Gastroesophageal sphincter (tissue), 4 donors: ENCODE measurements around the gene TAGLN2. TPM values are rescaled to one million over a fixed set of nuclear protein-coding genes. Genes with fewer than 3 reads are reported as not detected.

Experiments used
- ATAC-seq: fragments of 150-250 bp; one replicate; pipeline ENCODE4 v1.9.1; 2016; ENCODE audit warnings: mild to moderate bottlenecking, moderate library complexity
- H3K27ac ChIP-seq, 4 donors: fragments of 200-600 bp; sonication (generic) in 3 of 4; 1 replicate in 3 of 4; 2 replicates in 1 of 4; pipeline ENCODE4 v1.5.1; 2016 to 2019
- H3K27me3 ChIP-seq: fragments of 200-600 bp; sonication (generic); one replicate; pipeline ENCODE4 v1.5.1; 2019
- H3K36me3 ChIP-seq, 2 donors: fragments of 200-600 bp; sonication (generic); one replicate each; pipeline ENCODE4 v1.5.1; 2019; ENCODE audit warnings: control low read depth in 1 of 2
- H3K4me1 ChIP-seq, 3 donors: fragments of 200-600 bp; sonication (generic); 1 replicate in 2 of 3; 2 replicates in 1 of 3; pipeline ENCODE4 v1.5.1; 2016 to 2019; ENCODE audit warnings: control low read depth in 2 of 3
- H3K4me3 ChIP-seq, 2 donors: fragments of 200-600 bp; sonication (generic); one replicate each; pipeline ENCODE4 v1.5.1; 2019; ENCODE audit warnings: mild to moderate bottlenecking in 1 of 2, moderate library complexity in 1 of 2
- H3K9me3 ChIP-seq, 3 donors: fragments of 200-600 bp; sonication (generic); one replicate each; pipeline ENCODE4 v1.5.1; 2017 to 2019; ENCODE audit warnings: control low read depth in 2 of 3
- CTCF ChIP-seq, 4 experiments: fragments of 200-600 bp in 2 of 4; fragments of 450-650 bp in 2 of 4; sonication (generic) in 1 of 4; IDR thresholded peaks; one replicate each; pipeline ENCODE4 v1.5.1; 2017 to 2019; ENCODE audit warnings: antibody characterized with exemption in 4 of 4, mild to moderate bottlenecking in 2 of 4, moderate library complexity in 2 of 4
- EP300 ChIP-seq: sonication (generic); formaldehyde crosslinking; IDR thresholded peaks from one replicate; pipeline ENCODE4 v1.6.1; 2017; ENCODE audit warnings: antibody characterized with exemption, mild to moderate bottlenecking
- POLR2A ChIP-seq, 2 donors: fragments of 450-650 bp; IDR thresholded peaks; one replicate each; pipeline ENCODE4 v1.6.1; 2017; ENCODE audit warnings: antibody characterized with exemption in 2 of 2, mild to moderate bottlenecking in 2 of 2, moderate library complexity in 1 of 2
- POLR2AphosphoS5 ChIP-seq: sonication (generic); formaldehyde crosslinking; IDR thresholded peaks from one replicate; pipeline ENCODE4 v1.6.1; 2017; ENCODE audit warnings: antibody characterized with exemption
- WGBS, 2 donors: methylation state at CpG; one replicate each; pipeline ENCODE4 v1.1.5; 2018; ENCODE audit warnings: low coverage in 1 of 2; 5-methylcytosine and 5-hydroxymethylcytosine counted together
- total RNA-seq, 4 donors: library from RNA; depleted of rRNA; stranded (reverse); fragments of >200 nt; gene quantifications; one replicate each; pipeline ENCODE4 v1.1.0, GENCODE V29; 2016

Gene TAGLN2
- total RNA-seq, 4 donors from 2014 or later = 75.3 to 239 (median 217) TPM

- ATAC-seq = no peak
- Histone ChIP-seq H3K36me3 (no peaks in the 10 kb centered on the region), H3K9me3 (peaks cover 0 to 6% (median 0%) of the 10 kb centered on the region in 3 donors), H3K4me1 (no peaks in the 10 kb centered on the region), H3K27ac (no peak overlapping the region), H3K4me3 (no peak overlapping the region), H3K27me3 (peaks cover 23% of the 10 kb centered on the region)
- 44 to 51% methylated on average over 5 to 8 of the region's 9 CpGs for whole genome bisulfite sequencing, 2 donors
- TF ChIP-seq POLR2A (IDR thresholded peaks at IDR 0.05) (no peak), CTCF (IDR thresholded peaks at IDR 0.05) (no peak), EP300 (no peak), POLR2AphosphoS5 (no peak)
These were observed 45.6 kb upstream of the TAGLN2 start for GRCh38 chr1:159970932-159971342.

DNA sequence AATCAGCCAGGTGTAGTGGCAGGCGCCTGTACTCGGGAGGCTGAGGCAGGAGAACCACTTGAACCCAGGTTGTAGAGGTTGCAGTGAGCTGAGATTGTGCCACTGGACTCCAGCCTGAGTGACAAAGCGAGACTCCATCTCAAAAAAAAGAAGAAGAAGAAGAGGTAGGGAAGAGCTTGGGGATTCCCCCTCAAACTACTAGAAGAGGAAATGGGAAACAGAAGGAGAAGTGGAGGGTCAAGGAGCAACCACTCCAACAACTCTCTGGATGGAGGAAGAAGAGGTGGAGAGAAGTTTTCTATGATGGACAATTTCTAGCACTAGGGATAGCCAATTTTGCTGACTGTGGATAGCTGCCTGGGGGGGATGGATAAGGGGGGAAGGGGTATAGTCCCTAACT lies 43.6 kb upstream of the TAGLN2 start:
- TF ChIP-seq CTCF (IDR thresholded peaks at IDR 0.05) = no peak
- no peak for TF ChIP-seq EP300
- no peak for ATAC-seq
- Histone ChIP-seq H3K9me3 (peaks cover 0 to 6% (median 0%) of the 10 kb centered on the region in 3 donors), H3K27ac (no peak overlapping the region), H3K27me3 (peaks cover 26% of the 10 kb centered on the region), H3K36me3 (no peaks in the 10 kb centered on the region), H3K4me1 (no peaks in the 10 kb centered on the region), H3K4me3 (no peak overlapping the region)
- WGBS, 2 donors = 88% methylated on average over 2 of the region's 3 CpGs; no CpG with 5 or more reads in 1 of the 2 donors

- H3K9me3 ChIP-seq = peaks cover 0 to 6% (median 0%) of the 10 kb centered on the region in 3 donors
- no peaks in the 10 kb centered on the region for H3K36me3 ChIP-seq
- ATAC-seq = no peak
- H3K27ac ChIP-seq = no peak overlapping the region
- no peak overlapping the region for H3K4me3 ChIP-seq
- peaks cover 12% of the 10 kb centered on the region for H3K27me3 ChIP-seq
- H3K4me1 ChIP-seq = no peaks in the 10 kb centered on the region
- TF ChIP-seq POLR2A (IDR thresholded peaks at IDR 0.05) (no peak), CTCF (IDR thresholded peaks at IDR 0.05) (no peak), EP300 (no peak), POLR2AphosphoS5 (no peak)
- WGBS, 2 donors = 78 to 80% methylated on average over 1 to 2 of the region's 2 CpGs
These were observed 40.0 kb upstream of the TAGLN2 start for GRCh38 chr1:159965263-159965662.

DNA sequence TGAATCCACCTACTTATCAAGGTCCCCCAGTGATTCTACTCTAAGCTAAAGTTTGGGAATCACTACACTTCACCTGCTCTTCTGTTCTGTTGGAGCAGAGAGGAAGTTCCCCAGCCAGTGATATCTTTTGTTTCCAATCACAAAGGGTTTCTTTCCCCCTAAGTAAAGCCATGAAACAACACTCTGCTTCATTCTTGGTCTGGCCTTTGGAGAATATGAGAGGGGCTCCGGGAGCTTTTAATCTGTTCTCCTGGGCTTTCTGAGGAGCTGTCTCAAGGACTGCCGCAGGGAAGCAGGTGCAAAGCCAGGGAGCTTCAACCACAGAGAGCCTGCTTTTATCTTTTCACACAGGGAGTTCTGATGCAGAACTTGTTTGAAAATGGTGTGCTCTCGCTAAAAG lies 38.8 kb upstream of the TAGLN2 start:
- no peak for ATAC-seq
- no peak overlapping the region for H3K27ac ChIP-seq
- H3K4me3 ChIP-seq = no peak overlapping the region
- 54 to 100% methylated on average over 1 to 3 of the region's 3 CpGs for WGBS, 2 donors
- H3K27me3 ChIP-seq = peaks cover 12% of the 10 kb centered on the region
- TF ChIP-seq EP300 = no peak
- TF ChIP-seq POLR2A (IDR thresholded peaks at IDR 0.05) = no peak
- no peak for TF ChIP-seq CTCF (IDR thresholded peaks at IDR 0.05)
- TF ChIP-seq POLR2AphosphoS5 = no peak
- H3K9me3 ChIP-seq = peaks cover 0 to 6% (median 0%) of the 10 kb centered on the region in 3 donors
- H3K4me1 ChIP-seq = no peaks in the 10 kb centered on the region
- no peaks in the 10 kb centered on the region for H3K36me3 ChIP-seq

DNA sequence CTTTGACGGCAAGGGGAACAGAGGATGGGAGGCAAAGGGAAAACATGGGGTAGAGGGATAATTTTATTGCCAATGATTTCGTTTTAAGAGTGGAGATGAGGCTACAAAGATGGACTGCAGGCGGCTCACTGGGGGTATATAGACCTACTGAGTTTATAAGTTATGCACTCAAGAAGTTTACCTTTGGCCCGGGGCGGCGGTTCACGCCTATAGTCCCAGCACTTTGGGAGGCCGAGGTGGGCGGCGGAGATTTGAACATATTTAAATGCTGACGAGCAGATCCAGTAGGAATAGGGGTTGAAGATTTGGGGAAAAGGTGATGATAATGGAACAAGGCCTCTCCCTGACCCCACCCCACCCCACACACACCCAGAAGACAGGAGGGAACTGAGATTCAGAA lies 36.9 kb upstream of the TAGLN2 start:
- no peak for ATAC-seq
- no peaks in the 10 kb centered on the region for H3K36me3 ChIP-seq
- H3K9me3 ChIP-seq = peaks cover 0 to 6% (median 0%) of the 10 kb centered on the region in 3 donors
- H3K4me3 ChIP-seq = no peak overlapping the region
- H3K27me3 ChIP-seq = peaks cover 3% of the 10 kb centered on the region
- 60 to 93% methylated on average over 1 to 10 of the region's 11 CpGs for WGBS, 2 donors
- no peaks in the 10 kb centered on the region for H3K4me1 ChIP-seq
- no peak overlapping the region for H3K27ac ChIP-seq
- TF ChIP-seq EP300 (no peak), POLR2A (IDR thresholded peaks at IDR 0.05) (no peak), POLR2AphosphoS5 (no peak), CTCF (IDR thresholded peaks at IDR 0.05) (no peak)
